NCI-H510A treated with DMSO at 0.1 percent for 48 hours (cell line): ENCODE results near the gene JAK1.
A peak's percentile ranks its signal among the peaks of the same experiment; 100 is the strongest.
"Not testable (repeated sequence)": the region's sequence is repeated elsewhere in the genome, so short reads cannot be mapped to it uniquely, and the experiment has no call there.

Source experiments
- DNase-seq: peaks from one replicate; lab custom pipeline; 2025; lab: John Stamatoyannopoulos, UW

The JAK1 gene

GRCh38 chr1:64950284-64950809, 16.0 kb downstream of the JAK1 start:
- peak; percentile 22 for DNase-seq

- no peak for DNase-seq
Observed at GRCh38 chr1:64948905-64949833, 17.2 kb downstream of the JAK1 start.

GRCh38 chr1:64948216-64948615, 18.1 kb downstream of the JAK1 start:
- no peak for DNase-seq

- DNase-seq = no peak
Observed at GRCh38 chr1:64946916-64947315, 19.4 kb downstream of the JAK1 start.

GRCh38 chr1:64944913-64945312, 21.4 kb downstream of the JAK1 start:
- no peak for DNase-seq

- no peak for DNase-seq
Observed at GRCh38 chr1:64942675-64943074, 23.7 kb downstream of the JAK1 start.

GRCh38 chr1:64942118-64942517, 24.2 kb downstream of the JAK1 start:
- DNase-seq = no peak

GRCh38 chr1:64941461-64942117, 24.8 kb downstream of the JAK1 start:
- no peak for DNase-seq

- no peak for DNase-seq
Observed at GRCh38 chr1:64940025-64940424, 26.3 kb downstream of the JAK1 start.

GRCh38 chr1:64938991-64939390, 27.4 kb downstream of the JAK1 start:
- DNase-seq = no peak

GRCh38 chr1:64936956-64937355, 29.4 kb downstream of the JAK1 start:
- no peak for DNase-seq

- DNase-seq = no peak
Observed at GRCh38 chr1:64935551-64936155, 30.7 kb downstream of the JAK1 start.

GRCh38 chr1:64934878-64935275, 31.5 kb downstream of the JAK1 start:
- DNase-seq = no peak

- no peak for DNase-seq
Observed at GRCh38 chr1:64934115-64934877, 32.1 kb downstream of the JAK1 start.

GRCh38 chr1:64933296-64934070, 32.9 kb downstream of the JAK1 start:
- no peak for DNase-seq

GRCh38 chr1:64932962-64933295, 33.4 kb downstream of the JAK1 start:
- DNase-seq = no peak

GRCh38 chr1:64930640-64931039, 35.7 kb downstream of the JAK1 start:
- DNase-seq = not testable (repeated sequence)

- DNase-seq = no peak
Observed at GRCh38 chr1:64929221-64929620, 37.1 kb downstream of the JAK1 start.

- DNase-seq = no peak
Observed at GRCh38 chr1:64928325-64928724, 38.0 kb downstream of the JAK1 start.

GRCh38 chr1:64925594-64925993, 40.8 kb downstream of the JAK1 start:
- no peak for DNase-seq

GRCh38 chr1:64923294-64923718, 43.0 kb downstream of the JAK1 start:
- DNase-seq = no peak
